WTC11 (cell line): Measurements from ENCODE around the gene UBASH3A. TPM values are rescaled to one million over a fixed set of nuclear protein-coding genes. Genes with fewer than 3 reads are reported as not detected.

Experiments used
- ATAC-seq: fragments of 200-7000 bp; cut with Tn5 transposase; 2 replicates; pipeline ENCODE4 v1.10.0; 2021; ENCODE audit warnings: mild to moderate bottlenecking, moderate library complexity
- CTCF ChIA-PET: fragments of 300-600 bp; sonication (Branson Sonifier 250); formaldehyde crosslinking; loops from one replicate; lab custom pipeline; 2021; ENCODE audit warnings: antibody characterized with exemption; lab: Charles Lee
- POLR2A ChIA-PET: fragments of 350-600 bp; sonication (Branson Sonifier 250); formaldehyde crosslinking; loops from one replicate; lab custom pipeline; 2021; ENCODE audit warnings: antibody characterized with exemption; lab: Charles Lee
- DNase-seq: peaks from one replicate; pipeline ENCODE4 v3.0.0; 2021; ENCODE audit warnings: low spot score
- H3K27ac Mint-ChIP-seq: 2 replicates; pipeline ENCODE4 v1.8.0; 2021; ENCODE audit warnings: mixed read lengths
- H3K27me3 Mint-ChIP-seq: 2 replicates; pipeline ENCODE4 v1.8.0; 2021; ENCODE audit warnings: low read depth, mild to moderate bottlenecking, moderate library complexity, mixed read lengths
- H3K36me3 Mint-ChIP-seq: 2 replicates; pipeline ENCODE4 v1.8.0; 2021; ENCODE audit warnings: mixed read lengths
- H3K4me1 Mint-ChIP-seq: 2 replicates; pipeline ENCODE4 v1.8.0; 2022; ENCODE audit warnings: mixed read lengths
- H3K4me3 Mint-ChIP-seq: 2 replicates; pipeline ENCODE4 v1.8.0; 2021; ENCODE audit warnings: mild to moderate bottlenecking, moderate library complexity, mixed read lengths
- H3K9me3 Mint-ChIP-seq: 2 replicates; pipeline ENCODE4 v1.8.0; 2021; ENCODE audit warnings: mixed read lengths
- ATF1 ChIP-seq: sonication (generic); formaldehyde crosslinking; IDR thresholded peaks from 2 replicates; pipeline ENCODE4 v1.8.1; 2023; ENCODE audit warnings: mild to moderate bottlenecking, moderate library complexity, missing genetic modification reagents
- CREB1 ChIP-seq: sonication (generic); formaldehyde crosslinking; IDR thresholded peaks from 2 replicates; pipeline ENCODE4 v1.8.0; 2023; ENCODE audit warnings: mild to moderate bottlenecking, missing genetic modification reagents
- EMX1 ChIP-seq: fragments of 250-450 bp; sonication (Bioruptor Pico); IDR thresholded peaks from 2 replicates; pipeline ENCODE4 v1.8.0; 2021; ENCODE audit warnings: mild to moderate bottlenecking
- FOXJ3 ChIP-seq: sonication (generic); formaldehyde crosslinking; IDR thresholded peaks from 2 replicates; pipeline ENCODE4 v1.9.0; 2021; ENCODE audit warnings: missing genetic modification reagents, mild to moderate bottlenecking, borderline replicate concordance
- NFATC4 ChIP-seq: fragments of 250-450 bp; sonication (Bioruptor Pico); IDR thresholded peaks from 2 replicates; pipeline ENCODE4 v1.9.0; 2021; ENCODE audit warnings: mild to moderate bottlenecking
- NFE2L1 ChIP-seq: sonication (generic); formaldehyde crosslinking; IDR thresholded peaks from 2 replicates; pipeline ENCODE4 v1.8.1; 2023; ENCODE audit warnings: missing genetic modification reagents
- NR1H2 ChIP-seq: sonication (generic); formaldehyde crosslinking; IDR thresholded peaks from 2 replicates; pipeline ENCODE4 v1.9.0; 2021; ENCODE audit warnings: mild to moderate bottlenecking, moderate library complexity, missing genetic modification reagents
- SMAD4 ChIP-seq: sonication (generic); formaldehyde crosslinking; IDR thresholded peaks from 2 replicates; pipeline ENCODE4 v1.8.0; 2022; ENCODE audit warnings: mild to moderate bottlenecking, missing genetic modification reagents
- TP53 ChIP-seq: sonication (generic); formaldehyde crosslinking; IDR thresholded peaks from 2 replicates; pipeline ENCODE4 v1.8.1; 2023; ENCODE audit warnings: mild to moderate bottlenecking, missing genetic modification reagents
- ZNF138 ChIP-seq: sonication (generic); formaldehyde crosslinking; conservative IDR thresholded peaks from 2 replicates; pipeline ENCODE4 v1.8.1; 2022; ENCODE audit warnings: mild to moderate bottlenecking, moderate library complexity, missing genetic modification reagents
- ZNF423 ChIP-seq: fragments of 250-450 bp; sonication (Bioruptor Pico); IDR thresholded peaks from 2 replicates; pipeline ENCODE4 v2.1.2; 2022; ENCODE audit warnings: mild to moderate bottlenecking, moderate library complexity
- total RNA-seq: library from RNA; stranded (reverse); gene quantifications from 3 replicates; pipeline ENCODE4 v1.2.3, GENCODE V29; 2021
- TF ChIP-seq, protein P1 (sequence below): sonication (generic); formaldehyde crosslinking; IDR thresholded peaks from 2 replicates; pipeline ENCODE4 v1.8.1; 2023; ENCODE audit warnings: mild to moderate bottlenecking, missing genetic modification reagents, borderline replicate concordance
- TF ChIP-seq, protein P2 (sequence below): sonication (generic); formaldehyde crosslinking; IDR thresholded peaks from 2 replicates; pipeline ENCODE4 v1.8.1; 2022; ENCODE audit warnings: low read depth, missing genetic modification reagents, borderline replicate concordance
- TF ChIP-seq, protein P3 (sequence below): sonication (generic); formaldehyde crosslinking; IDR thresholded peaks from 2 replicates; pipeline ENCODE4 v1.8.1; 2022; ENCODE audit warnings: mild to moderate bottlenecking, missing genetic modification reagents, moderate library complexity, borderline replicate concordance
- TF ChIP-seq, protein P4 (sequence below): sonication (generic); formaldehyde crosslinking; conservative IDR thresholded peaks from 2 replicates; pipeline ENCODE4 v1.8.1; 2023; ENCODE audit warnings: mild to moderate bottlenecking, low read depth, missing genetic modification reagents, moderate library complexity

Gene UBASH3A
- total RNA-seq, 1 experiment from 2014 or later: not detected

DNA sequence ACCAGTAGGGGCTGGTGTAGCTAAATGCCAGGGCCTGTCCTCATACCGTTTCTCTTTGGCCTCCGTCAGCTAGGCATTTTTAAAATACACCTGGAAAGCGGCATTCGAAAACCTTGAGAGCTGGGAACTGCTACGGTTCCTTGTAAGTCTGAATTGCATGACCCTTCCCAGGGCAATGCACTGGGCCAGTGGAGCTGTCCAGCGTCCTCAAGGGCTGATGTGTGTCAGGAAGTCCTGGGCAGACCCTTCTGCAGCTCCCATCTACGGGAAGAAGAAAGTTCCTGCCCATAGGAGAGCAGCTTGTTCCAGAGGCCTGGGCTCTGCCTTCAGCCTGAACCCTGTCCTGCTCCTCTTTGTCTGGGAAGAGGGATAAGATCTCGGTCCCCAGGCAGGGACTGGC, 34.1 kb downstream of the UBASH3A start (continued):
- TF ChIP-seq NFE2L1 (CRISPR knock-in tag): 0 out of 2 replicates have a peak, but pooled peaks have one; percentile 22

DNA sequence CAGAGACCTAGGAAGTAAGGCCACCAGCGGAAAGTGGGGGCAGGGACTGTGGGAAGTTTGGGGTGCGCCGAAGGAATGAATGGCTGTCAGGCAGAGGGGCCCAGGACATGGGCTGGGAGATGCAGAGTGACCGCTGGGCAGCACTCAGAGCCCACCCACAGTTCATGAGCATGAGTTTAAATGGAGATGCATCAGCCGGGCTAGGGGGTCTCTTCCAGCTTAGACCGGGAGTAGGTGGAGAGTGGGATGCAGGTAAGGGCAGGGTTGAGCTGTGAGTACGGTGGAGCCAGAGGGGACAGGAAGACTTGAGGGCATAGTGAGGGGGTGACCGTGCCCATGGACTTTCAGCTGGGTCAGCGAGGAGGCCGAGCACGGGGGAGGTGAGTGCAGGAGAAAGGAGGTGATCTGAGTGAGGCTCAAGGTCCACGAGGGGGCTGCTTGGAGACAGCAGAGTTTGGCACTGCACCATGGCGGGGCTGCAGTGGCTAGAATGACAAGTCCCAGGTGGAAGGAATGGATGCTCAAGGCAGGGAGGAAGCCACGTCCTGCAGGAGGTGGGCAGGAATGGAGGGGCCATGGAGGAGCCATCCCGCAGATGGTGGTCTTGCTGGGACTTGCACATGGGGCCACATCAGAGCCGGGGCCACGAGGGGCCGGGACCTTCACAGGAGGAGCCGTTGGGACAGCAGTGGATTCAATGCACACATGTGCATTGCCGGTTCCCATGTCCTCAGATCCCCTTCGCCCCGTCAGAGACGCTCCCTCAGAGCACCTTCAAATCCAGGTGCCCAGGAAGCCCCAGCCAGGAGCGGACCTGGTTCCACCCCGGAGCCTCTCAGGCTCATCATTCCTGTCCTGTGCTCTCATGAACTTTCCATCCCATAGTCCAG, 34.9 kb downstream of the UBASH3A start:
- H3K36me3 Mint-ChIP-seq: no peaks in the 10 kb centered on the region
- CTCF ChIA-PET: no interaction called here
- no peak overlapping the region for H3K27ac Mint-ChIP-seq
- peaks cover 17% of the 10 kb centered on the region for H3K9me3 Mint-ChIP-seq
- no peak for DNase-seq
- H3K4me3 Mint-ChIP-seq: no peak overlapping the region
- no peaks in the 10 kb centered on the region; the same call in 1 of the 2 replicates for H3K27me3 Mint-ChIP-seq
- POLR2A ChIA-PET: no interaction called here
- ATAC-seq: no peak
- no peaks in the 10 kb centered on the region for H3K4me1 Mint-ChIP-seq
- TF ChIP-seq EMX1 (no peak), ATF1 (no peak), CREB1 (CRISPR knock-in tag) (no peak), NFATC4 (CRISPR knock-in tag) (no peak), ZNF423 (CRISPR knock-in tag) (no peak), FOXJ3 (CRISPR knock-in tag) (no peak), NR1H2 (CRISPR knock-in tag) (no peak), TP53 (CRISPR knock-in tag) (no peak), ZNF138 (CRISPR knock-in tag) (no peak), SMAD4 (no peak)
- TF ChIP-seq, protein P1, sequence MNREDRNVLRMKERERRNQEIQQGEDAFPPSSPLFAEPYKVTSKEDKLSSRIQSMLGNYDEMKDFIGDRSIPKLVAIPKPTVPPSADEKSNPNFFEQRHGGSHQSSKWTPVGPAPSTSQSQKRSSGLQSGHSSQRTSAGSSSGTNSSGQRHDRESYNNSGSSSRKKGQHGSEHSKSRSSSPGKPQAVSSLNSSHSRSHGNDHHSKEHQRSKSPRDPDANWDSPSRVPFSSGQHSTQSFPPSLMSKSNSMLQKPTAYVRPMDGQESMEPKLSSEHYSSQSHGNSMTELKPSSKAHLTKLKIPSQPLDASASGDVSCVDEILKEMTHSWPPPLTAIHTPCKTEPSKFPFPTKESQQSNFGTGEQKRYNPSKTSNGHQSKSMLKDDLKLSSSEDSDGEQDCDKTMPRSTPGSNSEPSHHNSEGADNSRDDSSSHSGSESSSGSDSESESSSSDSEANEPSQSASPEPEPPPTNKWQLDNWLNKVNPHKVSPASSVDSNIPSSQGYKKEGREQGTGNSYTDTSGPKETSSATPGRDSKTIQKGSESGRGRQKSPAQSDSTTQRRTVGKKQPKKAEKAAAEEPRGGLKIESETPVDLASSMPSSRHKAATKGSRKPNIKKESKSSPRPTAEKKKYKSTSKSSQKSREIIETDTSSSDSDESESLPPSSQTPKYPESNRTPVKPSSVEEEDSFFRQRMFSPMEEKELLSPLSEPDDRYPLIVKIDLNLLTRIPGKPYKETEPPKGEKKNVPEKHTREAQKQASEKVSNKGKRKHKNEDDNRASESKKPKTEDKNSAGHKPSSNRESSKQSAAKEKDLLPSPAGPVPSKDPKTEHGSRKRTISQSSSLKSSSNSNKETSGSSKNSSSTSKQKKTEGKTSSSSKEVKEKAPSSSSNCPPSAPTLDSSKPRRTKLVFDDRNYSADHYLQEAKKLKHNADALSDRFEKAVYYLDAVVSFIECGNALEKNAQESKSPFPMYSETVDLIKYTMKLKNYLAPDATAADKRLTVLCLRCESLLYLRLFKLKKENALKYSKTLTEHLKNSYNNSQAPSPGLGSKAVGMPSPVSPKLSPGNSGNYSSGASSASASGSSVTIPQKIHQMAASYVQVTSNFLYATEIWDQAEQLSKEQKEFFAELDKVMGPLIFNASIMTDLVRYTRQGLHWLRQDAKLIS (CRISPR knock-in tag): no peak
- TF ChIP-seq, protein P2, sequence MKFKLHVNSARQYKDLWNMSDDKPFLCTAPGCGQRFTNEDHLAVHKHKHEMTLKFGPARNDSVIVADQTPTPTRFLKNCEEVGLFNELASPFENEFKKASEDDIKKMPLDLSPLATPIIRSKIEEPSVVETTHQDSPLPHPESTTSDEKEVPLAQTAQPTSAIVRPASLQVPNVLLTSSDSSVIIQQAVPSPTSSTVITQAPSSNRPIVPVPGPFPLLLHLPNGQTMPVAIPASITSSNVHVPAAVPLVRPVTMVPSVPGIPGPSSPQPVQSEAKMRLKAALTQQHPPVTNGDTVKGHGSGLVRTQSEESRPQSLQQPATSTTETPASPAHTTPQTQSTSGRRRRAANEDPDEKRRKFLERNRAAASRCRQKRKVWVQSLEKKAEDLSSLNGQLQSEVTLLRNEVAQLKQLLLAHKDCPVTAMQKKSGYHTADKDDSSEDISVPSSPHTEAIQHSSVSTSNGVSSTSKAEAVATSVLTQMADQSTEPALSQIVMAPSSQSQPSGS (CRISPR knock-in tag): no peak
- TF ChIP-seq, protein P3, sequence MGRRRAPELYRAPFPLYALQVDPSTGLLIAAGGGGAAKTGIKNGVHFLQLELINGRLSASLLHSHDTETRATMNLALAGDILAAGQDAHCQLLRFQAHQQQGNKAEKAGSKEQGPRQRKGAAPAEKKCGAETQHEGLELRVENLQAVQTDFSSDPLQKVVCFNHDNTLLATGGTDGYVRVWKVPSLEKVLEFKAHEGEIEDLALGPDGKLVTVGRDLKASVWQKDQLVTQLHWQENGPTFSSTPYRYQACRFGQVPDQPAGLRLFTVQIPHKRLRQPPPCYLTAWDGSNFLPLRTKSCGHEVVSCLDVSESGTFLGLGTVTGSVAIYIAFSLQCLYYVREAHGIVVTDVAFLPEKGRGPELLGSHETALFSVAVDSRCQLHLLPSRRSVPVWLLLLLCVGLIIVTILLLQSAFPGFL (CRISPR knock-in tag): no peak
- TF ChIP-seq, protein P4, sequence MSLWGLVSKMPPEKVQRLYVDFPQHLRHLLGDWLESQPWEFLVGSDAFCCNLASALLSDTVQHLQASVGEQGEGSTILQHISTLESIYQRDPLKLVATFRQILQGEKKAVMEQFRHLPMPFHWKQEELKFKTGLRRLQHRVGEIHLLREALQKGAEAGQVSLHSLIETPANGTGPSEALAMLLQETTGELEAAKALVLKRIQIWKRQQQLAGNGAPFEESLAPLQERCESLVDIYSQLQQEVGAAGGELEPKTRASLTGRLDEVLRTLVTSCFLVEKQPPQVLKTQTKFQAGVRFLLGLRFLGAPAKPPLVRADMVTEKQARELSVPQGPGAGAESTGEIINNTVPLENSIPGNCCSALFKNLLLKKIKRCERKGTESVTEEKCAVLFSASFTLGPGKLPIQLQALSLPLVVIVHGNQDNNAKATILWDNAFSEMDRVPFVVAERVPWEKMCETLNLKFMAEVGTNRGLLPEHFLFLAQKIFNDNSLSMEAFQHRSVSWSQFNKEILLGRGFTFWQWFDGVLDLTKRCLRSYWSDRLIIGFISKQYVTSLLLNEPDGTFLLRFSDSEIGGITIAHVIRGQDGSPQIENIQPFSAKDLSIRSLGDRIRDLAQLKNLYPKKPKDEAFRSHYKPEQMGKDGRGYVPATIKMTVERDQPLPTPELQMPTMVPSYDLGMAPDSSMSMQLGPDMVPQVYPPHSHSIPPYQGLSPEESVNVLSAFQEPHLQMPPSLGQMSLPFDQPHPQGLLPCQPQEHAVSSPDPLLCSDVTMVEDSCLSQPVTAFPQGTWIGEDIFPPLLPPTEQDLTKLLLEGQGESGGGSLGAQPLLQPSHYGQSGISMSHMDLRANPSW: no peak
- TF ChIP-seq, all 79 proteins: peak for 0
